DND-41 (cell line): ENCODE data around the gene ZC3H18.

Experiments
- ATAC-seq: fragments of 200-7000 bp; cut with Tn5 transposase; 3 replicates; pipeline ENCODE4 v1.9.1; 2021; ENCODE audit warnings: low read depth; ENCODE audit not compliant: insufficient read depth
- DNase-seq: peaks from one replicate; pipeline ENCODE4 v3.0.0-alpha.2; 2020
- H2AFZ ChIP-seq: 2 replicates; pipeline ENCODE4 v1.6.0; 2012; ENCODE audit warnings: low read depth, low read length
- H3K27ac ChIP-seq: 2 replicates; pipeline ENCODE4 v1.5.1; 2012; ENCODE audit warnings: low read length, inconsistent platforms
- H3K27me3 ChIP-seq: fragments of 200-600 bp; sonication (generic); 2 replicates; pipeline ENCODE4 v1.6.0; 2012; ENCODE audit warnings: low read length, mild to moderate bottlenecking, inconsistent platforms; ENCODE audit not compliant: insufficient read depth, poor library complexity
- H3K36me3 ChIP-seq: 2 replicates; pipeline ENCODE4 v1.5.1; 2012; ENCODE audit warnings: low read length, inconsistent platforms; ENCODE audit not compliant: insufficient read depth
- H3K4me1 ChIP-seq: 2 replicates; pipeline ENCODE4 v1.5.1; 2012; ENCODE audit warnings: mild to moderate bottlenecking, low read length; ENCODE audit not compliant: insufficient read depth
- H3K4me2 ChIP-seq: 2 replicates; pipeline ENCODE4 v1.6.0; 2012; ENCODE audit warnings: mild to moderate bottlenecking, moderate library complexity, low read length, inconsistent platforms; ENCODE audit not compliant: insufficient read depth
- H3K4me3 ChIP-seq, 2 experiments: fragments of 200-600 bp in 1 of 2; shearing (Covaris generic) in 1 of 2; 2 replicates each; pipeline ENCODE4 v1.5.1; 2012 to 2016; ENCODE audit warnings: inconsistent platforms in 2 of 2, low read length in 2 of 2, mild to moderate bottlenecking in 2 of 2, low read depth in 1 of 2, moderate library complexity in 1 of 2
- H3K79me2 ChIP-seq: 2 replicates; pipeline ENCODE4 v1.6.0; 2012; ENCODE audit warnings: low read length, inconsistent platforms; ENCODE audit not compliant: insufficient read depth
- H3K9ac ChIP-seq: 2 replicates; pipeline ENCODE4 v1.6.0; 2012; ENCODE audit warnings: low read depth, mild to moderate bottlenecking, inconsistent platforms, low read length, moderate library complexity
- H3K9me3 ChIP-seq: 2 replicates; pipeline ENCODE4 v1.5.1; 2012; ENCODE audit warnings: low read length, moderate library complexity, mild to moderate bottlenecking, inconsistent platforms; ENCODE audit not compliant: insufficient read depth, severe bottlenecking
- H4K20me1 ChIP-seq: 2 replicates; pipeline ENCODE4 v1.6.0; 2012; ENCODE audit warnings: low read length; ENCODE audit not compliant: insufficient read depth
- CTCF ChIP-seq: IDR thresholded peaks from 2 replicates; pipeline ENCODE4 v1.5.1; 2012; ENCODE audit warnings: borderline replicate concordance, low read length, moderate library complexity, mild to moderate bottlenecking; ENCODE audit not compliant: poor library complexity, severe bottlenecking; ENCODE audit errors: extremely low read depth
- EZH2 ChIP-seq: IDR thresholded peaks from 3 replicates; pipeline ENCODE4 v1.6.1; 2012; ENCODE audit warnings: borderline replicate concordance, low read depth, mild to moderate bottlenecking, moderate library complexity, low read length, inconsistent platforms; ENCODE audit not compliant: severe bottlenecking

ZC3H18 gene

GRCh38 chr16:88578446-88579313 lies 8.5 kb downstream of the ZC3H18 start:
- peaks cover 90% of the 10 kb centered on the region for H4K20me1 ChIP-seq
- peaks cover 97% of the 10 kb centered on the region for H3K79me2 ChIP-seq
- ATAC-seq (no peak), DNase-seq (no peak)
- peaks cover 89% of the 10 kb centered on the region for H3K36me3 ChIP-seq
- TF ChIP-seq EZH2 (no peak), CTCF (no peak)
- H3K27ac ChIP-seq: no peak overlapping the region
- H3K4me2 ChIP-seq: no peak overlapping the region
- no peak overlapping the region for H3K9ac ChIP-seq
- no peak overlapping the region for H2AFZ ChIP-seq
- no peak overlapping the region for H3K4me3 ChIP-seq
- H3K9me3 ChIP-seq: no peaks in the 10 kb centered on the region
- H3K4me1 ChIP-seq: peaks cover 3% of the 10 kb centered on the region; the same call in 1 of the 2 replicates
- no peaks in the 10 kb centered on the region for H3K27me3 ChIP-seq

- H3K9ac ChIP-seq: no peak overlapping the region
- H3K4me3 ChIP-seq: no peak overlapping the region
- peaks cover 89% of the 10 kb centered on the region for H4K20me1 ChIP-seq
- DNase-seq (no peak), ATAC-seq (no peak)
- no peaks in the 10 kb centered on the region for H3K27me3 ChIP-seq
- H3K27ac ChIP-seq: no peak overlapping the region
- H2AFZ ChIP-seq: no peak overlapping the region
- no peaks in the 10 kb centered on the region for H3K9me3 ChIP-seq
- 0 out of 2 replicates have a peak, but pooled peaks cover 3% of the 10 kb centered on the region for H3K4me1 ChIP-seq
- TF ChIP-seq CTCF: no peak
- TF ChIP-seq EZH2: no peak
- no peak overlapping the region for H3K4me2 ChIP-seq
- peaks cover 94% of the 10 kb centered on the region for H3K79me2 ChIP-seq
- peaks cover 92% of the 10 kb centered on the region for H3K36me3 ChIP-seq
Observed at GRCh38 chr16:88580371-88580770, 10.2 kb downstream of the ZC3H18 start.

DNA sequence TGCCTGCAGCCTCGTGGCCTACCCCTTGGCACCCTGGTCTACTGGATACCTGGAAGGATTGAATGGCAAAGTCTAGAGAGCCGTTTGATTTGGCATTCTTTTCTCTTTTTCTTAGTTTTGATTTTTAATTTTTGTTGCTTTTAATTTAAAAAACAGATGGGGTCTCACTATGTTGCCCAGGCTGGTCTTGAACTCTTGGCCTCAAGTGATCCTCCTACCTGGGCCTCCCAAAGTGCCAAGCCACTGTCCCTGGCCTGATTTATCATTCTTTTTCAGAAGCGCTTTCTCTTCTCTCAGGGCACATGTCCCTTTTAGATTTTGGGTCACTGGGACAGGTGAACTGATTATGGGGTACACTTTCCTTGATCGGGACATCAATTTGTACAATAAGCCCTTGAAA lies 10.8 kb downstream of the ZC3H18 start:
- H4K20me1 ChIP-seq: peaks cover 91% of the 10 kb centered on the region
- no peak overlapping the region for H3K27ac ChIP-seq
- peaks cover 93% of the 10 kb centered on the region for H3K36me3 ChIP-seq
- H3K9me3 ChIP-seq: no peaks in the 10 kb centered on the region
- peaks cover 95% of the 10 kb centered on the region for H3K79me2 ChIP-seq
- ATAC-seq: no peak
- DNase-seq: no peak
- 0 out of 2 replicates have a peak, but pooled peaks cover 3% of the 10 kb centered on the region for H3K4me1 ChIP-seq
- no peak overlapping the region for H3K4me3 ChIP-seq
- H3K4me2 ChIP-seq: no peak overlapping the region
- no peak overlapping the region for H3K9ac ChIP-seq
- H2AFZ ChIP-seq: no peak overlapping the region
- H3K27me3 ChIP-seq: no peaks in the 10 kb centered on the region
- no peak for TF ChIP-seq EZH2
- no peak for TF ChIP-seq CTCF
